ENCODE results near the gene GOLGA6L26.
"Not testable (repeated sequence)": the region's sequence is repeated elsewhere in the genome, so short reads cannot be mapped to it uniquely, and the experiment has no call there.

Gene GOLGA6L26, protein sequence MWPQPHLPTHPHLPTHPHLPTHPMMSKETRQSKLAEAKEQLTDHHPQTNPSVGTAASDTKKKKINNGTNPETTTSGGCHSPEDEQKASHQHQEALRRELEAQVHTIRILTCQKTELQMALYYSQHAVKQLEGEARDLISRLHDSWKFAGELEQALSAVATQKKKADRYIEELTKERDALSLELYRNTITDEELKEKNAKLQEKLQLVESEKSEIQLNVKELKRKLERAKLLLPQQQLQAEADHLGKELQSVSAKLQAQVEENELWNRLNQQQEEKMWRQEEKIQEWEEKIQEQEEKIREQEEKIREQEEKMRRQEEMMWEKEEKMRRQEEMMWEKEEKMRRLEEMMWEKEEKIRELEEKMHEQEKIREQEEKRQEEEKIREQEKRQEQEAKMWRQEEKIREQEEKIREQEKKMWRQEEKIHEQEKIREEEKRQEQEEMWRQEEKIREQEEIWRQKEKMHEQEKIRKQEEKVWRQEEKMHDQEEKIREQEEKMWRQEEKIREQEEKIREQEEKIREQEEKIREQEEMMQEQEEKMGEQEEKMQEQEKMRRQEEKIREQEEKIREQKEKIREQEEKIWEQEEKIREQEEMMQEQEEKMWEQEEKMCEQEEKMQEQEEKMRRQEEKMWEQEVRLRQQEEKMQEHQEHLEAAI

DNA sequence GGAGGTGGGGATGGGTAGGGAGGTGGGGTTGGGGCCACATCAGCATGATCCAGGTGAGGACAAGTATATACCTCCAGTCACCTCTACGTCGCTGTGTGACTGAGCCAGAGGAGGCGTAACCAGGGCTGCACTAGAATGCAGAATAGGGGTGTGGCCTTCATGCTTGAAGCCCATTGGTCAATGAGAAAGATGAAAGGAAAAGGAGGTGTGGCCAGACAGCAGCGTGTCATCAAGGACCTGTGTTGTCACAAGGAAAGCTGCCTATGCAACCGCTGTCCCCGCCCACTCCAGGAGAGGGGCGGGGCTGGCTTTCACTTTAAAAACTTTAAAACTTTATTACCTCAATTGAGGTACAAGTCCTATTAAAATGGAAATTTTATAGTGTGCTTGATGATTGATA is at the start of gene GOLGA6L26:
GOLGA6L26 (minus strand) TSS at position 101 of the 400 bp plus-strand sequence; CDS start at position 40, 61 bp downstream.
- DNase-seq, result not testable (repeated sequence)

DNA sequence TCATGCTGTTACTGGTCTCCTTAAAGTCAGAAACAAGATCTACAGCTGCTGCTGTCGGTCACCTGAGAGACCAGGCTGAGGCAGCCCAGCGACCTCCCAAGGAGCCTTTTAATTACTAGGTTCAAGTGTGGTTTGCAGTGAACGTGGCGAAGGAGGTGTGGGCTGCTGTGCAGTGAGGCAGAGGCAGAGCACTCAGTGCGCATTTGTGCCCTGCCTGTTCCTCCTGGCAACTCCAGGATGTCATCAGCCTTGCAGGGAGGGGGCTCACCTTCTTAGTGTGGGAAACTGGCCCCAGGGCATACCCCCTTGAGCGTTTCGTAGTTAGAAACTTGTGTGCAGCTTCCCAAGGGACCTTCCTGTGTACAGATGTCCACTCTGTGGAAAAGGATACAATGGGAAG is 47.2 kb upstream of the GOLGA6L26 start:
- DNase-seq, result not testable (repeated sequence)

DNA sequence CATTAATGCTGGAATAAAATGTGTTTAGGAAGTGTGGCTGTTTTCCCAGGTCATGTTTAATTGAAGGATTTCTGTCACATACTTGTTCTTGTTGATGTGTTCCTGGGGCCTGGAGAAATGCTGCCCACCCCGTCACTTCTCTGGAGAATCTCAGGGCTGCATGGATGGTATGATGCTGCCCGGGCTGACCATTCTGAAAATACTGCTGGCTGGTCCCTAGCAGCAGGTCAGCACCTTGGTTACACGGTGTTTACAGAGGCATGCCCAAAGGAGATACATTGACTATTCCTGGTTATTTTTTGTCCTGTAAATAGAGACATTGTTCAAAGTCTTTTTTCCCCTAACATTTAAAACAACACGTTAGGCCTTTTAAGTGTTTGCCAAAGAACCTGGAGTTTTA is 46.7 kb upstream of the GOLGA6L26 start:
- DNase-seq, result not testable (repeated sequence)

DNA sequence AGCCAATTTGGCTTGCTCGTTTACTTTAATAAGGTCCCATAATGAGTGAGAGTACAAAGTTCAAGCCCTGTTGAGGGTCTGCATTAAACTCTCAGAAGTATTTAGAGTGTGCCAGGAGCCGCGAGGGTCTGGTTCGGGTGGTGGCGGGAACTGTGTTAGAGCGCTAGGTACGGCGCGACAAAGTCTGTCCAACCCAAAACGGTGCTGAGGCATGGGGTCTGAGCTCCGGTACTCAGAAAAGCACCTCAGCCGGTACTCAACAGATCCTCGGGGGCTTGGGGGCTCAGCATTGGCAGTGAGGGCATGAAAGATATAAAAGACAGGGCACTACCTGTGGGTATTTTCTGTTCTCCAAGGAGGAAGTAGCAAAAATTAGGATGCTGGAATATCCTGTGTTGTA is 45.0 kb upstream of the GOLGA6L26 start:
- not testable (repeated sequence) for DNase-seq

DNA sequence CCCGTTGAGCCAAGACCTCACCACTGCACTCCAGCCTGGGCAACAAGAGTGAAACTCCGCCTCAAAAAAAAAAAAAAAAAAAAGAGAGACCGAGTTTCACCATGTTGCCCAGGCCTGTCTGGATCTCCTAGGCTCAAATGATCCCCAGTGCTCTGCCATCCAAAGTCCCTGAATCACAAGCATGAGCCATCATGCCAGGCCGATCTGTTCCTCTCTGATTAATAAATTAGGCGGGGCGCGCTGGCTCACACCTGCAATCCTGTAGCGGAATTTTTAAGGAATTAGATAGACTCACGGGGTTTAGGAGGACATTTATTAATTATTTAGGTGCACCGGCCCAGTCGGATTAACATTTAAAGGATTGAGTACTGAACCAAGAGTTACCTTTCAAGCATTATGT is 40.2 kb upstream of the GOLGA6L26 start:
- DNase-seq, result not testable (repeated sequence)

DNA sequence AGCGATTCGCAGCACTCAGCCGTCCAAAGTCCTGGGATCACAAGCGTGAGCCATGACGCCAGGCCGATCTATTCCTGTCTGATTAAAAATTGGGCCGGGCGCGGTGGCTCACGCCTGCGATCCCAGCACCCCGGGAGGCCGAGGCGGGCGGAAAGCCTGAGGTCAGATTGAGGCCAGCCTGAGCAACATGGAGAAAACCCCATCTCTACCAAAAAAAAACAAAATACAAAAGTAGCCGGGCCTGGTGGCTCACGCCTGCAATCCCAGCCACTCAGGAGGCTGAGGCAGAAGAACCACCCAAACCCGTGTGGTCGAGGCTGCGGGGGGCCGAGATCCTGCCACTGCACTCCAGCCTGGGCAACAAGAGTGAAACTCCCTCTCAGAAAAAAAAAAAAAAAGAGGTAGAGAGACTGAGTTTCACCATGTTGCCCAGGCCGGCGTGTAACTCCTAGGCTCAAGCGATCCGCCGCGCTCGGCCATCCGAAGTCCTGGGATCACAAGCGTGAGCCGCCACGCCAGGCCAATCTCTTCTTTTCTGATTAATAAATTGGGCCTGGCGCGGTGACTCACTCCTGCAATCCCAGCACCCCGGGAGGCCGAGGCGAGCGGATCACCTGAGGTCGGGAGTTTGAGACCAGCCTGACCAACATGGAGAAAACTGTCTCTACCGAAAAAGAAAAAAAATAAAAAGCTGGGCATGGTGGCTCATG is 39.0 kb upstream of the GOLGA6L26 start:
- not testable (repeated sequence) for DNase-seq

DNA sequence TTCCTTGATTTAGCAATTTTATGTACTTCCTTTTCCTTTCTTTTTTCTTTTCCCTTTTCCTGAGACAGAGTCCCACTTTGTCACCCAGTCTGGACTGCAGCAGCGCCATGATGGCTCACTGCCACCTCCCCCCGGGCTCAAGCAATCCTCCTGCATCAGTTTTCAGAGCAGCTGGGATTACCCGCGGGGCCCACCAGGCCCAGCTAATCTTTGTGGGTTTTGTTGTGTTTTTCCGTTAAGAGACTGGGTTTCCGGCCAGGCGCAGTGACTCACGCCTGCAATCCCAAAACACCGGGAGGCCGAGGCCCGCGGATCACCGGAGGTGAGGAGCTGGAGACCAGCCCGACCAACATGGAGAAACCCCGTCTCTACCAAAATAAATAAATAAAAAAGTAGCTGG is 38.3 kb upstream of the GOLGA6L26 start:
- no peak for DNase-seq

DNA sequence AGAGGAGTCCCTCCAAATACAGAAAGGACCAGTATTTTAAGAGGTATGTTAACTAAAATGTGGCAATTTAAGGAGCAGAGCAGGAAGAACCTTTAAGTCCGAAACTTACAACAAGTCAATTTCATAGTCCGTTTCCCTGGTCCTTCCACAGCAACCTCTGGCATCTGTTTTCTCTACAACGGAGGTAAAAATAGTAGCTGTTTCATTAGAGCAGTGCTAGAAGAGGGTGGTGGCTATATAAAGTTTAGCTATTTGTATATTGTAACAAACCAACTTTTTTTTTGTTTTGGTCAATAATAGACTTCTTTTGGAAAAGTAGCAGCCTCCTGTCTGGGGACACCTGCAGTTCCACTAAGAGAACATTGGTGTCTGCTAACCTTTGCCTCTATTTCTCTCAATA is 37.9 kb upstream of the GOLGA6L26 start:
- not testable (repeated sequence) for DNase-seq

DNA sequence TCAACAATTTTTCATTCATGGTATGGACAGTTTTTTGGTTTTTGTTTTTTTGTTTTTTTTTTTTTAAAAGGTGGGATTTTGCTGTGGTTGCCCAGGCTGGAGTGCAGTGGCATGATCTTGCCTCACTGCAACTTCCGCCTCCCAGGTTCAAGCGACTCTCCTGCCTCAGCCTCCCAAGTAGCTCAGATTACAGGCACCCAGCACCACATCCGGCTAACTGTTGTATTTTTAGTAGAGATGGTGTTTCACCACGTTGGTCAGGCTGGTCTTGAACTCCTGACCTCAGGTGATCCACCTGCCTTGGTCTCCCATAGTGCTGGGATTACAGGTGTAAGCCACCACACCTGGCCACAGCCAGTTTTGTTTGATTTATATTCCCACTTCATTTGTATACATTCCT is 37.1 kb upstream of the GOLGA6L26 start:
- DNase-seq, result not testable (repeated sequence)

DNA sequence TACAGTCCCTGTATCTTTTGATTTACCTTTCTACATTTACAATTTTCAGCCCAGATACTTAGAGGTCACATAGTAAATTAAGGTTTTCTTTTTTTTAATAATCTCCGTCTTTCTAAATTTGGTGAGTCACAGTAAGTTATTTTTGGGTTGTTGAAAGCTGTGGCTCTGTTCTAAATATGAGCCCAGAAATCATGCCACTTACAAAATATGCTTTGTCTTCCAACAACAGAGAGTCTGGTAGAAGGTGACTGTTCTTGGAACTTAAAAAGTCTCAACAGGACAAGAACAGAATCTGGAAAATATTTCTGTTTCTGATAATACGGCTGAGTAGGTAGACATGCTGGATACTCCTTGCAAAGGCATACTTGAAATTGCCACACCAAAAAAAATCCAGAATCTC is 36.6 kb upstream of the GOLGA6L26 start:
- no peak for DNase-seq

DNA sequence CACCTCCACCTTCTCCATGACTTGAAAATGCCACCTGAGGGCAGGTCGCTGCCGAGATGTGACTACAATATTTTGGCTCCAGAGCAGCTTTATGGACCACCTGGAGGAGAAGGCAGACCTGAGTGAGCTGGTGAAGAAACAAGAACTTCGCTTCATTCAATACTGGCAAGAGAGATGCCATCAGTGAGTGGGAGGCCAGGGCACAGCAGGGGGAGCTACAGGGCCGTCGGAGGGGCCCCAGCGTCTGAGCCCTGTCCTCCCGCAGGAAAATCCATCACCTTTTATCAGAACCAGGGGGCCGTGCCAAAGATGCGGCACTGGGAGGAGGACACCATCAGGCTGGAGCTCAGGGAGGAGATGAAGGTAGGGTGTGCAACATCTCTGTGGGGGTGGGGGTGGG is 30.3 kb upstream of the GOLGA6L26 start:
- DNase-seq, result not testable (repeated sequence)

DNA sequence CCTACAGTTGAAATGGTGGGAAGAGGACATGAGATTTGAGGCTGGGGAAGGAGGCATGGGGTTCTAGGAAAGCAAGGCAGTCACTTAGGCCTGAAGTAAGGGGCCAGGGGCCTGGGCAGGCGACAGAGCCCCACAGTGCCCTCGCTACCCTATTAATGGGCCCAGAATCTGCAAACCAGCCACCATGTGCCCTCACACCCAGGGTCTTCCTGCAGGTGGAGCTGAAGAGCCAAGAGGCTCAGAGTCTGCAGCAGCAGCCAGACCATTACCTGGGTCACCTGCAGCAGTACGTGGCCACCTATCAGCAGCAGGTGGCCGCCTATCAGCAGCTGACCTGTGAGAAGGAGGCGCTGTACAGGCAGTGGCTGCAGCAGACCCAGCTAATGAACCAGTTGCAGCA is 28.6 kb upstream of the GOLGA6L26 start:
- not testable (repeated sequence) for DNase-seq

DNA sequence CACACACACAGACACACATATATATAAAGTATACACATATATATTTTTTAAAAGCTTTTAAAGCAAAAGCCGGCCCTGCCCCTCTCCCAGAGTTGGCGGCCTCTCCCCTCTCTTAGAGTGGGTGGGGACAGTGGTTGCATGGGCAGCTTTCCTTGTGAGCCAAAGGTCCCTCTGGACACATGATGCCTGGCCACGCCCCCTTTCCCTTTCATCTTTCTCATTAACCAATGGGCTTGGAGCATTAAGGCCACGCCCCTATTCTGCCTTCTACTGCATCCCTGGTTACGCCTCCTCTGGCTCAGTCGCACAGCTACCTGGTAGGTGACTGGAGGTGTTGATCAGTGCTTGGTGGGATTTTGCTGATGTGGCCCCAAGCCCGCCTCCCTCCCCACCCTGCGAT is 20.5 kb upstream of the GOLGA6L26 start, which contains the start of gene GOLGA8S:
GOLGA8S (plus strand) TSS at position 301 of the 400 bp plus-strand sequence; CDS start at position 363, 62 bp downstream.
- not testable (repeated sequence) for DNase-seq

DNA sequence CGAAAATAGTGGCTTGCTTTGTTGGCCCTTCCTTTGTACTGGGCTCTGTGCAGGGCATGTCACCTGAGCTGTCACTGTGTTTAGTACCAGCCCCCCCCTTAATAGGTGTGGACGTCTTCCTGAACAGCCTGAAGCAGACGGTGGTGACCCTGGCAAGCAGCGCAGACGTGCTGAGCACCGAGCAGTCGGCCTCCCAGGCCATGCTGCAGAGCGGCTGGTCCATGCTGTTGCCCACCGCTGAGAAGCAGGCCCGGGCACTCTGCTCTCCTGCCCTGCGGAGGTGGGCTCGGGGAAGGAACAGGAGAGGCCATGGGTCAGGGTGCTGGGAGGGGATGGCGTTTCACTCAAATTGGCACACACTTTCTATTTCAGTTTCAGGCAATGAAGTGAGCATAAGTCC is 22.8 kb downstream of the GOLGA6L26 start:
- not testable (repeated sequence) for DNase-seq

DNA sequence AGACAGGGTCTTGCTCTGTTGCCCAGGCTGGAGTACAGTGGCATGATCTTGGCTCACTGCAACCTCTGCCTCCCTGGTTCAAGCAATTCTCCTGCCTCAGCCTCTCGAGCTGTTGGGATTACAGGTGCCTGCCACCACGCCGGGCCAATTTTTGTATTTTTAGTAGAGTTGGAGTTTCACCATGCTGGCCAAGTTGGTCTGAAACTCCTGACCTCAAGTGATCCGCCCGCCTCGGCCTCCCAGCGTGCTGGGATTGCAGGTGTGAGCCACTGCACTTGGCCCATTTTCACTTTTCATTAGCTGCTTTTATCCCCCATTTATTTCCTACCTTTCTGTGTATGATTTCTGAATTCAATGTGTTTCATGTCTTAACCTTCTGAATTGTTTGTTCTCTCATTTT is 28.1 kb downstream of the GOLGA6L26 start:
- DNase-seq, result not testable (repeated sequence)

DNA sequence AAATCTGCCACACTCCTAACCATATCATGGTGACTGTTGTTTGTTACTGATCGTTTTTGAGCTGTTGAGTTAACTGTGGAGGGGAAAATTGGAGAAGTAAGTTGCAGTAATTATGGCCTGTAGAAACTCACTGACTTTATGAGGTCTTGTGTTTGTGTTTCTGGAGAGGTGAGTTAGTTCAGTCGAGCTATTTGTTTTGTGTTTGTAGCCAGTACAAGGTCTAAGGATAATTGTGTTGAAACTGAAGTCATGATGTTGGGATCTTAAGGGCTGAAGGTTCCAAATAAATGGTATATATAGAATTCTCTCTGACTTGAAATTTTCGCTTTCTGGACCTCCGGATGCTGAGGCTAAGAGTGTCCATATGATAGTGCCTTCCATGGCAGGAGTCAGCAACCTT is 29.2 kb downstream of the GOLGA6L26 start:
- not testable (repeated sequence) for DNase-seq

DNA sequence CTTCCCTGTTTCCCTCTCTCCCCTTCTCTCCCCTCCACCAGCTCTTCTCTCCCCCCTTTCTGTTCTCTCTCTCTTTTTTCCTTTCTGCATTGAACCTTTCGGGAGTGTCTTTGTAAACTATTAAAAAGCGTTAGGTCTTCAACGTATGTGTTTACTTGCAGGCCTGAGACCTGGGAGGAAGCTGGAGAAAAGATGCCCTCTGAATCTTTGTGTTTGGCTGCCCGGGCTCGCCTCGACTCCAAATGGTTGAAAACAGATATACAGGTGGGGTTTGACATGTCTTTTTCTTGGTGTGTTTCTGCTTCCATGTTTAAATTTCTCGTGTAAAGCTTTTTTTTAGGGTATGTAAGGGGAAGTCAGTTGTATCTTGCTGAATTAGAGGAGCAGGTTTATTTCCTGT is 29.7 kb downstream of the GOLGA6L26 start:
- not testable (repeated sequence) for DNase-seq

DNA sequence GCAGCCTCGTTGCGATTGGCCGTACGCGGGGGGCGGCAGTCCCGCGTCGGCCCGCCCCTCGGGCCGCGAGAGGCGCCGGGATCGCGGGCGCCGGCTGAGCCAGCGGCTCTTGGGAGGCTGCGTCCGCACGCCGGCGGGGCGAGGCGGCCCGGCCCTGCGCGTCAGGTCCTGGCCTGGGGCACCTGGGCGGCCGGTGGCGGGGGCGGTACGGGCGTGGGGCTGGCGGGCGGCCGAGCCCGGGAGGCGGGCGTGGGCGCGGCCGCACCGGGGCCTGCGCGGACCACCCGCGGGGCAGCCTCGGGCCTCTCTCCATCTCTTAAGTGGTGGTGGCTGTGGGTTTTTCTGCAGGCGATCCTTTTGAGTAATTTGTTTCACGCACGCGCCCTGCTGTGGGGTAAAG is 30.3 kb downstream of the GOLGA6L26 start:
- DNase-seq, result not testable (repeated sequence)

DNA sequence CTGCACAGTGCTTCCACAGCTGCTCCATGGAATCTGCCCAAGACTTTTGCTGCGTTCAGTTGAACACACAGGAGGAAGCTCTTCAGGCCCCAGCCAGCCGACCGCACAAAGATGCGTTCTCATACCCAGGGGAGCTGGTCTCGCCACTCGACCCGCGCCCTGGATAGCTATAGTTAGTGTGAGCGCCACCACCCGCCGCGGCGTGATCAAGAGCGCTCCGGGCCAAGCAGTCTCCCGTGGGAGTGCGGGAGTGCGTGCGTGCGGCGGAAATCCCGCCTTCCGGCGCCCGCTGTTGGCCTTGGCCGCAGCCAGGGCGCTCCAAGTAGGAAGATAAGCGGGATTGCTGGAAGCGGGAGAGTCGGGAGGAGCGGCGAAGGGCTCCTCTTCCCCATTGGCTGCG is 30.8 kb downstream of the GOLGA6L26 start:
- DNase-seq, result not testable (repeated sequence)
